GM12801 (cell line): ENCODE data around the gene SCFD2.

Source experiments
- CTCF ChIP-seq: IDR thresholded peaks from one replicate; pipeline ENCODE4 v1.5.1; 2011; ENCODE audit warnings: control low read depth; ENCODE audit not compliant: insufficient read length; ENCODE audit errors: extremely low read depth

SCFD2 gene

GRCh38 chr4:52877694-52878093, 488.2 kb downstream of the SCFD2 start:
- TF ChIP-seq CTCF, result no peak

- no peak for TF ChIP-seq CTCF
These were observed 488.8 kb downstream of the SCFD2 start for GRCh38 chr4:52877036-52877435.

- TF ChIP-seq CTCF, result no peak
These were observed 489.8 kb downstream of the SCFD2 start for GRCh38 chr4:52876069-52876468.

GRCh38 chr4:52874948-52875347, 490.9 kb downstream of the SCFD2 start:
- no peak for TF ChIP-seq CTCF

- TF ChIP-seq CTCF, result no peak
These were observed 492.0 kb downstream of the SCFD2 start for GRCh38 chr4:52873861-52874343.

- TF ChIP-seq CTCF, result no peak
These were observed 492.7 kb downstream of the SCFD2 start for GRCh38 chr4:52873191-52873590.

GRCh38 chr4:52870225-52870624, 495.6 kb downstream of the SCFD2 start:
- no peak for TF ChIP-seq CTCF

- no peak for TF ChIP-seq CTCF
These were observed 496.2 kb downstream of the SCFD2 start for GRCh38 chr4:52869656-52870055.
